Keratinocyte (primary cell): Measurements from ENCODE around the gene MAZ. TPM values are rescaled to one million over a fixed set of nuclear protein-coding genes. Genes with fewer than 3 reads are reported as not detected.

ENCODE experiments used
- DNase-seq: peaks from one replicate; pipeline ENCODE4 v3.0.0-alpha.2; 2011; ENCODE audit warnings: low read depth, missing footprints, low spot score
- FAIRE-seq: peaks from 2 replicates; lab custom pipeline; 2011; peaks lifted over from hg19 to GRCh38; lab: Jason Lieb, UNC
- H2AFZ ChIP-seq: 2 replicates; pipeline ENCODE4 v1.6.0; 2012; ENCODE audit warnings: low read length, control low read depth, inconsistent platforms; ENCODE audit not compliant: control insufficient read depth
- H3K27ac ChIP-seq: 2 replicates; pipeline ENCODE4 v1.5.1; 2011; ENCODE audit warnings: low read length; ENCODE audit not compliant: control insufficient read depth, insufficient read depth
- H3K27me3 ChIP-seq: 3 replicates; pipeline ENCODE4 v1.6.0; 2011; ENCODE audit warnings: low read length; ENCODE audit not compliant: control insufficient read depth, insufficient read depth; ENCODE audit errors: extremely low read depth
- H3K36me3 ChIP-seq, 2 experiments: 2 replicates in 1 of 2; 3 replicates in 1 of 2; pipeline ENCODE4 v1.5.1; 2011; ENCODE audit warnings: low read length in 2 of 2, mild to moderate bottlenecking in 1 of 2; ENCODE audit not compliant: control insufficient read depth in 2 of 2, insufficient read depth in 2 of 2; ENCODE audit errors: extremely low read depth in 1 of 2
- H3K4me1 ChIP-seq: 3 replicates; pipeline ENCODE4 v1.5.1; 2011; ENCODE audit warnings: low read length; ENCODE audit not compliant: control insufficient read depth, insufficient read depth; ENCODE audit errors: extremely low read depth
- H3K4me2 ChIP-seq: 3 replicates; pipeline ENCODE4 v1.6.0; 2011; ENCODE audit warnings: low read depth, low read length; ENCODE audit not compliant: control insufficient read depth, insufficient read depth; ENCODE audit errors: extremely low read depth
- H3K4me3 ChIP-seq, 3 experiments: fragments of 200-600 bp in 1 of 3; sonication (generic) in 1 of 3; 2 replicates in 2 of 3; 3 replicates in 1 of 3; pipeline ENCODE4 v1.5.1; 2011 to 2016; ENCODE audit warnings: low read length in 3 of 3, mild to moderate bottlenecking in 3 of 3, control low read depth in 2 of 3, inconsistent platforms in 1 of 3, low read depth in 1 of 3, mixed read lengths in 1 of 3, mixed run types in 1 of 3, moderate library complexity in 1 of 3; ENCODE audit not compliant: control insufficient read depth in 2 of 3, insufficient read depth in 2 of 3; ENCODE audit errors: extremely low read depth in 1 of 3
- H3K79me2 ChIP-seq: 2 replicates; pipeline ENCODE4 v1.6.0; 2012; ENCODE audit warnings: low read length; ENCODE audit not compliant: control insufficient read depth, insufficient read depth
- H3K9ac ChIP-seq: 3 replicates; pipeline ENCODE4 v1.6.0; 2011; ENCODE audit warnings: low read length; ENCODE audit not compliant: control insufficient read depth, insufficient read depth; ENCODE audit errors: extremely low read depth
- H3K9me1 ChIP-seq: 3 replicates; pipeline ENCODE4 v1.6.0; 2011; ENCODE audit warnings: low read length; ENCODE audit not compliant: control insufficient read depth, insufficient read depth; ENCODE audit errors: extremely low read depth
- H3K9me3 ChIP-seq: 2 replicates; pipeline ENCODE4 v1.5.1; 2012; ENCODE audit warnings: low read depth, low read length; ENCODE audit not compliant: control insufficient read depth
- H4K20me1 ChIP-seq: 3 replicates; pipeline ENCODE4 v1.6.0; 2011; ENCODE audit warnings: low read length; ENCODE audit not compliant: control insufficient read depth, insufficient read depth; ENCODE audit errors: extremely low read depth
- EZH2 ChIP-seq: IDR thresholded peaks from one replicate; pipeline ENCODE4 v1.6.1; 2012; ENCODE audit warnings: inconsistent platforms, mild to moderate bottlenecking, low read length, moderate library complexity
- dilution Hi-C: fragments of 300-500 bp; cut with MboI; formaldehyde crosslinking; loops from one replicate; pipeline ENCODE4 v1.7.0; 2020; ENCODE audit warnings: low sequenced_read_pairs; ENCODE audit not compliant: extremely low pct_ligation_motif_present
- polyA plus RNA-seq, 5 experiments: library from polyadenylated mRNA; depleted of rRNA in 3 of 5; stranded (reverse) in 3 of 5; stranded (forward) in 1 of 5; unstranded in 1 of 5; fragments of >200 nt; gene quantifications; 1 replicate in 1 of 5; 2 replicates in 3 of 5; 3 replicates in 1 of 5; pipeline versions ENCODE4 v1.2.1 to v1.2.3, GENCODE V29; 2011 to 2012; ENCODE audit warnings: missing spikeins in 2 of 5, low read depth in 1 of 5, low replicate concordance in 1 of 5
- TF ChIP-seq, protein P1 (sequence below), 3 experiments: IDR thresholded peaks in 1 of 3; conservative IDR thresholded peaks in 1 of 3; optimal IDR thresholded peaks in 1 of 3; 2 replicates in 2 of 3; 3 replicates in 1 of 3; pipeline versions ENCODE3 to v1.5.1; 2011; ENCODE audit warnings: low read length in 3 of 3, mild to moderate bottlenecking in 3 of 3, moderate library complexity in 2 of 3, control low read depth in 1 of 3, inconsistent platforms in 1 of 3; ENCODE audit not compliant: insufficient read depth in 2 of 3; ENCODE audit errors: extremely low read depth in 1 of 3

MAZ gene
- polyA plus RNA-seq, 1 donor (not counting 4 experiments of a cell fraction or from before 2014, with no cell fraction given): 48.5 TPM

- DNase-seq: no peak
- peak overlapping the region; percentile 76 for H3K9ac ChIP-seq
- peak overlapping the region; percentile 89 for H3K27ac ChIP-seq
- peak overlapping the region; percentile 71 to 75 (median 74) for H3K4me3 ChIP-seq
- H2AFZ ChIP-seq: no peak overlapping the region
- no peaks in the 10 kb centered on the region for H3K9me3 ChIP-seq
- FAIRE-seq: no peak
- no peaks in the 10 kb centered on the region for H3K27me3 ChIP-seq
- peak overlapping the region; percentile 98 for H3K4me2 ChIP-seq
- H4K20me1 ChIP-seq: no peaks in the 10 kb centered on the region
- peaks cover 2 to 10% of the 10 kb centered on the region in 2 experiments for H3K36me3 ChIP-seq
- H3K4me1 ChIP-seq: peaks cover 64% of the 10 kb centered on the region
- dilution Hi-C loops: no loop called here
- peaks cover 6% of the 10 kb centered on the region for H3K9me1 ChIP-seq
- H3K79me2 ChIP-seq: peaks cover 69% of the 10 kb centered on the region
- TF ChIP-seq EZH2: no peak
- TF ChIP-seq, protein P1, sequence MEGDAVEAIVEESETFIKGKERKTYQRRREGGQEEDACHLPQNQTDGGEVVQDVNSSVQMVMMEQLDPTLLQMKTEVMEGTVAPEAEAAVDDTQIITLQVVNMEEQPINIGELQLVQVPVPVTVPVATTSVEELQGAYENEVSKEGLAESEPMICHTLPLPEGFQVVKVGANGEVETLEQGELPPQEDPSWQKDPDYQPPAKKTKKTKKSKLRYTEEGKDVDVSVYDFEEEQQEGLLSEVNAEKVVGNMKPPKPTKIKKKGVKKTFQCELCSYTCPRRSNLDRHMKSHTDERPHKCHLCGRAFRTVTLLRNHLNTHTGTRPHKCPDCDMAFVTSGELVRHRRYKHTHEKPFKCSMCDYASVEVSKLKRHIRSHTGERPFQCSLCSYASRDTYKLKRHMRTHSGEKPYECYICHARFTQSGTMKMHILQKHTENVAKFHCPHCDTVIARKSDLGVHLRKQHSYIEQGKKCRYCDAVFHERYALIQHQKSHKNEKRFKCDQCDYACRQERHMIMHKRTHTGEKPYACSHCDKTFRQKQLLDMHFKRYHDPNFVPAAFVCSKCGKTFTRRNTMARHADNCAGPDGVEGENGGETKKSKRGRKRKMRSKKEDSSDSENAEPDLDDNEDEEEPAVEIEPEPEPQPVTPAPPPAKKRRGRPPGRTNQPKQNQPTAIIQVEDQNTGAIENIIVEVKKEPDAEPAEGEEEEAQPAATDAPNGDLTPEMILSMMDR (optimal IDR thresholded peaks at IDR 0.05 in 1 of 3, IDR thresholded peaks at IDR 0.05 in 1 of 3, conservative IDR thresholded peaks at IDR 0.05 in 1 of 3; ENCODE audit: extremely low read depth in 1 of 3, insufficient read depth in 2 of 3, low read length in 3 of 3): no peak
Measured at GRCh38 chr16:29820730-29821642, 14.7 kb downstream of the MAZ start.

DNA sequence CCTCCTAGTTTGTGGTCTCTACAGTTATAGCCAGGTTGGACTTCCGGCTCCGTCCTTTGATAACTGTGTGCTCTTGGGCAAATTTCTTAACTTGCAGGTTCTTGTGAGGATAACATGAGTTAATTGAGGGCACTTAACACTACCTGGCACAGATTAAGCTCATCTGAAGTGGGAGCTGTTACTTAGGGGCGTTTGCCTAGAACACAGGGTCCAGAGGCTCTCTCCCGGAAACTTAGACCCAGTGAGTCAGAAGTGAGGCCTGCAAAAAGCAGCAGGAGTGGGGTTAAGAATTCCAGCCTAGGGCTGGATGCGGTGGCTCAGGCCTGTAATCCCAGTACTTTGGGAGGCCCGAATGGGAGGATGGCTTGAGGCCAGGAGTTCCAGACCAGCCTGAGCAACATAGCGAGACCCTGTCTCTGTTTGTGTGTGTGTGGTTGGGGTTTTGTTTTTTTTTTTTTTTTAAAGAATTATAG lies 15.3 kb downstream of the MAZ start:
- Histone ChIP-seq H3K9me3 (no peaks in the 10 kb centered on the region), H3K79me2 (peaks cover 74% of the 10 kb centered on the region), H3K9ac (peak overlapping the region; percentile 76), H3K4me2 (peak overlapping the region; percentile 98), H4K20me1 (no peaks in the 10 kb centered on the region), H3K4me1 (peaks cover 64% of the 10 kb centered on the region), H3K27me3 (no peaks in the 10 kb centered on the region), H3K27ac (peak overlapping the region; percentile 89), H3K4me3 (peak overlapping the region; percentile 71 to 75 (median 74)), H3K36me3 (peaks cover 5 to 10% of the 10 kb centered on the region in 2 experiments), H2AFZ (no peak overlapping the region), H3K9me1 (peaks cover 6% of the 10 kb centered on the region)
- TF ChIP-seq EZH2: no peak
- TF ChIP-seq, protein P1 (optimal IDR thresholded peaks at IDR 0.05 in 1 of 3, IDR thresholded peaks at IDR 0.05 in 1 of 3, conservative IDR thresholded peaks at IDR 0.05 in 1 of 3; ENCODE audit: extremely low read depth in 1 of 3, insufficient read depth in 2 of 3, low read length in 3 of 3): no peak
- dilution Hi-C loops: no loop called here
- no peak for FAIRE-seq
- no peak for DNase-seq
